A549 treated with CpdA at 1 μM for 4 hours (cell line): ENCODE measurements around the gene TBX3. TPM values are rescaled to one million over a fixed set of nuclear protein-coding genes. Genes with fewer than 3 reads are reported as not detected.

Experiments used
- total RNA-seq: library from RNA; stranded (reverse); fragments of 200-300 nt; extraction: Qiagen RNA extraction; gene quantifications from 5 replicates; pipeline ENCODE4 v1.2.3, GENCODE V29; 2022; ENCODE audit warnings: low read depth

The TBX3 gene
- 16.9 to 20.2 TPM (median 19.7 TPM) in 5 replicates for total RNA-seq

GRCh38 chr12:114684098-114684869 is at the start of gene TBX3:
TBX3 (minus strand) TSS chr12:114684175; CDS start chr12:114683200, 975 bp downstream.

